ENCODE data around the gene TENM4.

Gene TENM4

GRCh38 chr11:78995171-78995570 lies 445.7 kb downstream of the TENM4 start:
- no peak overlapping the region for H3K4me3 ChIP-seq (ENCODE audit: control insufficient read depth, low read depth, low read length)
- no peak for DNase-seq (ENCODE audit: low read depth)
- no peak for TF ChIP-seq CTCF (IDR thresholded peaks at IDR 0.05; ENCODE audit: control insufficient read depth, insufficient read depth, low read depth, low read length, missing control alignments)

GRCh38 chr11:78993802-78994430 lies 446.9 kb downstream of the TENM4 start:
- no peak overlapping the region for H3K4me3 ChIP-seq (ENCODE audit: control insufficient read depth, low read depth, low read length)
- no peak for DNase-seq (ENCODE audit: low read depth)
- TF ChIP-seq CTCF (IDR thresholded peaks at IDR 0.05; ENCODE audit: control insufficient read depth, insufficient read depth, low read depth, low read length, missing control alignments): no peak

GRCh38 chr11:78991681-78992080 lies 449.1 kb downstream of the TENM4 start:
- TF ChIP-seq CTCF (IDR thresholded peaks at IDR 0.05; ENCODE audit: control insufficient read depth, insufficient read depth, low read depth, low read length, missing control alignments): no peak
- H3K4me3 ChIP-seq (ENCODE audit: control insufficient read depth, low read depth, low read length): no peak overlapping the region
- no peak for DNase-seq (ENCODE audit: low read depth)

- DNase-seq (ENCODE audit: low read depth): no peak
- no peak overlapping the region for H3K4me3 ChIP-seq (ENCODE audit: control insufficient read depth, low read depth, low read length)
- TF ChIP-seq CTCF (IDR thresholded peaks at IDR 0.05; ENCODE audit: control insufficient read depth, insufficient read depth, low read depth, low read length, missing control alignments): no peak
These were observed 450.6 kb downstream of the TENM4 start for GRCh38 chr11:78990261-78990660.

GRCh38 chr11:78987748-78988147 lies 453.1 kb downstream of the TENM4 start:
- DNase-seq (ENCODE audit: low read depth): no peak
- no peak for TF ChIP-seq CTCF (IDR thresholded peaks at IDR 0.05; ENCODE audit: control insufficient read depth, insufficient read depth, low read depth, low read length, missing control alignments)

GRCh38 chr11:78986305-78986704 lies 454.5 kb downstream of the TENM4 start:
- no peak overlapping the region for H3K4me3 ChIP-seq (ENCODE audit: control insufficient read depth, low read depth, low read length)
- no peak for TF ChIP-seq CTCF (IDR thresholded peaks at IDR 0.05; ENCODE audit: control insufficient read depth, insufficient read depth, low read depth, low read length, missing control alignments)
- DNase-seq (ENCODE audit: low read depth): no peak

More at GRCh38 chr11:78987748-78988147, 453.1 kb downstream of the TENM4 start:
- H3K4me3 ChIP-seq (ENCODE audit: control insufficient read depth, low read depth, low read length): no peak overlapping the region
